Activated CD8-positive, alpha-beta memory T cell treated with anti-CD3 and anti-CD28 coated beads for 4 hours (primary cell): Measurements from ENCODE around the gene CDKN2AIP.
"Not testable (repeated sequence)": the region's sequence is repeated elsewhere in the genome, so short reads cannot be mapped to it uniquely, and the experiment has no call there.

Experiments
- DNase-seq, 2 donors: peaks; one replicate each; pipeline ENCODE4 v3.0.0-alpha.2; 2020; ENCODE audit warnings: low read depth in 2 of 2

CDKN2AIP gene

DNA sequence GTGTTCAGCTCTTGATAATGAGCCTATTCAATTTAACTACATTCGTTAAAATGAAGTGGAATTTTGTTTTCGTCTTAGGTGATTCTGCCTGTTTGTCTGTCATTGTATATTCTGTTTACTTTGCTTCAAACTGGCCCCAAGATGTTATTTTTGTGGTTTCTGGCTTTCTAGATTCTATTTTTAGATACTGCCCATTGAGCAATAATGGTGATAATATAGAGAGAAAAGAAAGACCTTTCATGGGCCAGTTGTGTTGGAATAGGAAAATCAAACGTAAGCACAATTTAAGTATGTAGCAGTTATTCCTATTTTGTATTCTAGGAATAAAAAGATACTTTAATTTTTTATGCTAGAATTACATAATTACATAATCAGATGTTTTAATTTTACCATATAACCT, 4.0 kb downstream of the CDKN2AIP start:
- DNase-seq = no peak

DNA sequence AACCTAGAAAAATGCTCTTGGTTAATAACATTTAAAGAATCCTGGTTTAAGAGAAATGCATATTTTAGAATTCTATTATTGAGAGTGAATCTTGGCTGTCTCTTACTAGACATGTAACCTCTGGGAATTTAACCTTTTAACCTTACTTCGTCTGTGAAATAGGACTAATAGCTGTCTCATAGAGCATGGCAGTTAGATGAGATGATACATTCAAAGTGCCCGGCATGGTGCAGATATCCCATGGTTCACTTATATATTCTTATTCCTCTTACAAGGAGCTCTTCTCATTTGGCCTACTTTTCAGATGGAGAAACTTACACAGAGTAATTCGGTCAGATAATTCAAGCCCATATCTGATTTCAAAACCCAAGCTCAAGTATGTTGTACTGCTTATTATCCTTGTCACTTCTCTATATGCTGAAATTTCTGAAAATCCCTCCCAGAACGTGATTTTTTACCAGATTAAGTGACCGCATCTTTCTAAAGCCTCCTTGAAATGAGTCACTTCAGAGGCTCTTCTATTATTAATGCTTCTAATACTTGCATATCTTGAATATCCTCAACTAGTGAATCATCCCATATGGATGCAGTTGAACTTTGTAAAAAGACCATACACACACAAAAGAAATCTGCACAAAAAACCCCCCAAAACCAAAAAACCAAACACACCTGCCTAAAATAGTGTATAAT, 4.9 kb downstream of the CDKN2AIP start:
- DNase-seq = no peak

DNA sequence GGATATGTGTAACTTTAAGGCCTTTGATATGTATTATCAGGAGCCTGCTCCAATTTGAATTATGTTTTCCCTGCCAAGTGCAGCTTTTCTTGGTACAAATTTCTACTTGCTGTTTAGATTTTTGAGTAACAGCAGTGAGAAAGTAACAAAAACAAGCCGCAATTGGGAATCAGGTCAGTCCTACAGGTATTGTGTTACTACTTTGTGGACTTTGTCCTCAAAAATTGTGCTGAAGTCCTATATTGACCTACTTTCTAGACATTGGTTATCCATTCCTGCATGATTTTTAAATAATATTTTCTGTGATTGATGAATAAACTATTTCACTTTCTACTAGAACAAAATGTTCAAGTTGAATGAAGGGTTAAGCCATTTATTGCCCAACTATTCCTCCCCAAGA, 5.7 kb downstream of the CDKN2AIP start:
- no peak for DNase-seq

DNA sequence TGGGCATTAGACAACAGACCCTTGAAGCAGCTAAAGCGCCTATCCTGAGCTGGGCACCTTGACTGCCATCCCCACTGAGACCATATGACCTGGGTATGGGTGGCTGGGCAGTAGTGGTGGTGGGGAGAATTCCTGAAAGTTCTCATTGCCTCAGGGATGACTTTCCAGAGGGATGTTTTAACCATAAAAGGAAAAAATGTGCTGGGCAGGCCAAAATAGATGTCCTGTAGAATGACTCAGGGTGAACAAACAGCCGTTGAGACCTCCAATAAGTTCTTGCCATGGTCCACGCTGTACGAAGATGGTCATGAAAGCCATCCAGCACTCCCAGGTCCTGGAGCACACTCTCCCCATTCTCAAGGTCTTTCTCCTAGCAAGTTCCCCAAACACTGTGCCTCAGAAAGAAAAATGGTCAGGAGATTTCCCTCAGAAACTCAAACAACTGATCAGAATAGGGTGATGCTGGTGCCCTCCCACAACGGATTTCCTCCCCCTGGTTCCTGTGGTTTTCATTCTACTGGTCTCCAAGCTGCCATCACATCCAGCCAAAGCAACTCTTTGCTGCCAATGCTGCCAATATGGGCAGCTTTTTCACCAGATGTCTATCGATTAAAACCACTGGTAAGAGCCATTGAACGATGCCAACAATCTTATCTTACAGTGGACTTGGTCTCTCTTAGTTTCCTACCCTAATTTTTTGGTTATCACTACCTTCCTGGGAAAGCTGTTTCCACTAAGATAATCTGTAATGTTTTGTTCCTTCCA, 11.2 kb downstream of the CDKN2AIP start:
- DNase-seq = no peak

DNA sequence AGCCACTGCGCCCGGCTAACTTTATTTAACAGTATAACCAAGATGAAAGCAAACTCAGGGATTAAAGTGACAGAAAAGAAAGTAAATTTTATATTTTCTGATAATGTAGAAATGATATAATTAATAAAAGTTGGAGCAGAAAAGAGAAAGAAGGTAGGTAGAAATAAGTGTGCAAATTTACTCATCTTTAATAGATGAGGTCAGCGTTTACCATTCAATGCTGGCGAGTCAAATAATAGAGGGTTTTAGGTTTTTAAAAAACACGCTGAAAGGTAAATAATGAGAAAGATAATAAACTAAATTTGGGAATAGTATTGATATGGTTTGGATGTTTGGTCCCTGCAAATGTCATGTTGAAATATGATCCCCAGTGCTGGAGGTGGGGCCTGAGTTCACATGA, 13.6 kb downstream of the CDKN2AIP start:
- no peak for DNase-seq

DNA sequence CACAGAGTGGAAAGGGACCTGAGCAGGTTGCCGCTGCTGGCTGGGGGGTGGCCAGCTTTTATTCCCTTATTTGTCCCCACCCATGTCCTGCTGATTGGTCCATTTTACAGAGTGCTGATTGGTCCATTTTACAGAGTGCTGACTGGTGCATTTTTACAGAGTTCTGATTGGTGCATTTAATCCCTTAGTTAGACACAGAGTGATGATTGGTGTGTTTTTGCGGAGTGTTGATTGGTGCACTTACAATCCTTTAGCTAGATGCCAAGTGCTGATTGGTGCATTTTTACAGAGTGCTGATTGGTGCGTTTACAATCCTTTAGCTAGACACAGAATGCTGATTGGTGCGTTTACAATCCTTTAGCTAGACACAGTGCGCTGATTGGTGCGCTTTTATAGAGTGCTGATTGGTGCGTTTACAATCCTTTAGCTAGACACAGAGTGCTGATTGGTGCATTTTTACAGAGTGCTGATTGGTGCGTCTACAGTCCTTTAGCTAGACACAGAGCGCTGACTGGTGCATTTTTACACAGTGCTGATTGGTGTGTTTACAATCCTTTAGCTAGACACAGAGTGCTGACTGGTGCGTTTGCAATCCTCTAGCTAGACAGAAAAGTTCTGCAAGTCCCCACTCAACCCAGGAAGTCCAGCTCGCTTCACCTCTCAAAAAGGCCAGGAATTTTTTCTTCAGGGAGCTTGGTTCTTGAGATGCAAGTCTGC, 19.6 kb downstream of the CDKN2AIP start:
- not testable (repeated sequence) for DNase-seq

DNA sequence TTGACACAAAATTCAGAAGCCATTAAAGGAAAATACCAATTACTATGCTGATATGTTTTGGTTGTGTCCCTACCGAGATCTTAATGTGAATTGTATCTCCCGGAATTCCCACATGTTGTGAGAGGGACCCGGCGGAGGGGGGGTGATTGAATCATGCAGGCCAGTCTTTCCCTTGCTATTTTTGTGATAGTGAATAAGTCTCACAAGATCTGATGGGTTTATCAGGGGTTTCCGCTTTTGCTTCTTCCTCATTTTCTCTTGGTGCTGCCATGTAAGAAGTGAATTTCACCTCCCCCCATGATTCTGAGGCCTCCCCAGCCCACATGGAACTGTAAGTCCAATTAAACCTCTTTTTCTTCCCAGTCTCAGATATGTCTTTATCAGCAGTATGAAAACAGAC, 21.4 kb downstream of the CDKN2AIP start:
- DNase-seq = not testable (repeated sequence)

DNA sequence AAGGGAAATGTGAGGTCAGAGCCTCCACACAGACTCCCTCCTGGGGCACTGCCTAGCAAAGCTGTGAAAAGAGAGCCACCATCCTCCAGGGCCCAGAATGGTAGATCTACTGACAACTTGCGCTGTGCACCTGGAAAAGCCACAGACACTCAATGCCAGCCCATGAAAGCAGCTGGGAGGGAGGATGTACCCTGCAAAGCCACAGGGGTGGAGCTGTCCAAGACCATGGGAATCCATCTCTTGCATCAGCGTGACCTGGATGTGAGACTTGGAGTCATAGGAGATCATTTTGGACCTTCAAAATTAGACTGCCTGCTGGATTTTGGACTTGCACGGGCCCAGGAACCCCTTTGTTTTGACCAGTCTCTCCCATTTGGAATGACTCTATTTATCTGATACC, 22.8 kb downstream of the CDKN2AIP start:
- DNase-seq = no peak

DNA sequence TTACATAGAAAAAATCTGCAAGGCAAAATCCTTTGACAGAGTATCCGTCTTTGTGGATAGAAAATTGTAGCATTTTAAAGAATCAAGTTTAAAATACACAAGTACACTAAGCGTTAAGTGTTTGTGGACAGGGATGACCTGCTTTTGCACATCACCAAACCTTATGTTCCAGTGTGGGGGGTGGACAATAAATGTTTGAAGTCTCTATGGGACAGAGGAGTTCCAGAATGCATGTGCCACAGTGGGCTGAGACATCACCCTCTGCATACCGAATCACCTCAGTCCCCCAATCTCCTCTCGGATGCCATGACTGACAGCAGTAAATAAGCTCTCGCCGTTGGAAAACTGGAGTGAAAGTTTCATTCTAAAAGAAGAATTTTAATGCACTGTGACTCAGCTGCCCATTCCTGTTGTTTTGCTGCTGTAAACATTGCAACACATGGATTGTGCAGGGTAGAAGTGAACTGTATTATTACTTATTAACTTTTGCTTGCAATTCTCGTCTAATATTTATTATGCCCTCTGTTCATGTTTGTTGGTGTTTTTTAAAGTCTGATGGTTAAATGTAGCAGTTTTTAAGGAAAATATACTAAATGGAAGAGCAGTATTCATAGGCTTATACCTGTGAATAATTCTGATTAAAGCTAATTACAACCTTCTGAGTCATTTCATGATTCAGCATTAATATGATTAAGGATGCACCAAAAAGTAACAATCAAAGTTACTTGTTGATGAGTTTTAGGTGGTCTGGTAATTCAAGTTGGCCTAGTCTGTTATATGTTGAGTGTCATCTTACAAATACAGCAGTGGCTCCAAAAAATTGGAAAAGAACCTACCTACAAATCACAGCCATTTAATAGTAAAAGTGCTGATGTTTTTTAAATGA, 24.0 kb downstream of the CDKN2AIP start:
- no peak for DNase-seq

DNA sequence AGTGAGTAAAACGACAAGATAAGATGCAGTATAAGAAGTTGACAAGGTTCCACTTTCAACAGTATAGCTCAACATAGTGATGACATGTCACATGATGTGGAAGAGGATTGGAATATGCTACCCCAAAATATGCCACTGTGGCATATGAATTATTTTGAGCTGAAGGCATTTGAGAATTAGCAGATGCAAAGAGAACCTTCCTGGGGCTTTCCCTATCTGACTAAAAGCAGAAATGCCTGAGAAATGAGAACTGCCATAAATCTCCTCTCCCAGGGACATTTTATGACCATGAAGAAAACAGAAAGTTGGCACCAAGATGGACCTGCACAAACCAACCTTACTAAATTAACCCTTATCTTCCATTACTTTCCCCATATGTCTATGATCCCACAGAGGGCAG, 24.8 kb downstream of the CDKN2AIP start:
- DNase-seq = no peak

DNA sequence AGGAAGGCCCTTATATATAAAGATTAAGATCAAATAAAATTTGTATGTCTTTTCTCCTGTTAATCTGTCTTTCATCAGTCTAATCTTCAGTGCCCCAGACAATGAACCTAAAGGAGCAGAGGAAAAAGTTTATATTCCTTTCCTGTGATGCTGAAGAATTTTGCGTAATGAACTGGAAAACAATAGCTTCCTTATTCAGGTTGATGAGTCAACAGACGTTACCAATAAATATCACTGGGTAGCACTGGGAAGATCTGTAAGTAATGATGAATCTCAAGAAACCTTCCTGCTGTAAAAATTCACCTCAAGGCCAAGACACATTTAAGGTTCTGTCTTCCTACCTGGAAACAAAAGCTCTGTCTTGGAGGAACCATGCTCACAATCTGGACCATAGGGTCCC, 25.5 kb downstream of the CDKN2AIP start:
- DNase-seq = no peak

DNA sequence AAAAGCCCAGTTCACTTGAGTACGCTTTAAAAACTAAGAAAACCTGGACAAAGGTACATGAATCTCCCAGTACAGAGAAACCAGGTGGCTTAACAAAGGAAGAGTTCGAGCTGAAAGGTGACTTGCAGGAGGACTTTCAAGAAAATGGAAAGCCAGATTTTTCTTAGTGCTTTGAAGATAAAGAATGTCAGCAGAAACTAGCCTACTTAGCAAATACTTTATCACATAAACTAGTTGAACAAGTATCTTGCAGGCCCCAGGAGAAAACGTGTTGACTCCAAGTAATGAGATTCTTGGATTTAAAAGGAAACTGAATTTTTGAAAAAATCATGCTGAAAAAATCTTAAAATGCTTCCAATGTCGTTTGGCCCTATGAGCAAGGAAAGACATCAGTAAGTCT, 26.4 kb downstream of the CDKN2AIP start:
- no peak for DNase-seq

DNA sequence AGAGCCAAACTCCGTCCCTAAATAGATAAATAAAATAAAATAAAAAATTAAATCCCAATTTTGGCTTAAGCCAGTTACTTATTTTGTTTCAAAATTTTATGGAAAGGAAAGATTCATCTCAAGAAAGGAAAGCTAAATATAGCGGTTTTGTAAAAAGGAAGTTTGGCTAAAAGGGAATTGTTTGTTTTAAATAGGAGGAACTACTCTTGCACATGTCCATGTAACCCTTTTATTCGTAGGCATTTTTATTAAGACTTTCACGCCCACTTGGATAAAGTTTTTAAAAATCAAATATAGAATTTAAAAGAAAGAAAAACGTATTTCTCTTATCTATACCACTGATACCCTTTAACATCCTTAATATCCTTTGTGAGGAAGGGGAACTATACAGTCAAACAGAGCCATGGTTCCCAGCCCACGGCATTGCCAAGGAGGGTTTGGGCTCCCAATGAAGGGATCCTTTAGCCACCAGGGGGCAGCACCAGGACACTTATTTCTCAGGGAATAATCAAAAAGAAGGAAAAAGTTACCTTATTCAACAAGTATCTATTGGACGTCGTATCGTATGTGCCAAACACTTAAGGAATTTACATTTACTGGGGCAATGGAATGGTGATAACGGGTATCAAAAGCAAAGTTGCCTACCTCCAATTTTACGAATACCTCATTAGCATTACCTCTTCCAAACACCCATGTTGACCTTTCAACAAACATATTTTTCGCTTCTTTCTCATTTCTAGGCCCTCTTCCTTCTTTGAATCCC, 27.7 kb downstream of the CDKN2AIP start:
- DNase-seq = peak; percentile 61 to 65

DNA sequence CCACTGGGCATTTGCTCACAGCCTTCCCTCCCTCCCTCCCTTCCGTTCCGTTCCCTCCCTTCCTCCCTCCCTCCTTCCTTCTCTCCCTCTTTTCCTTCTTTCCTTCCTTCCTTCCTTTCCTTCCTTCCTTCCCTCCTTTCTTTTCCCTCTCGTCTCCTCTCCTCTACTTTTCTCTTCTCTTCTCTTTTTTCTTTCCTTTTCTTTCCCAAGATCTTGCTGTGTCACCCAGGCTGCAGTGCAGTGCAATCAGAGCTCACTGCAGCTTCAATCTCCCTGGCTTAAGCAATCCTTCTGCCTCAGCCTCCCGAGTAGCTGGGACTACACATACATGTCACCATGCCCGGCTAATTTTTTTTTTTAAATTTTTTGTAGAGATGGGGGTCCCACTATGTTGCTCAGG, 33.7 kb downstream of the CDKN2AIP start:
- DNase-seq = no peak

DNA sequence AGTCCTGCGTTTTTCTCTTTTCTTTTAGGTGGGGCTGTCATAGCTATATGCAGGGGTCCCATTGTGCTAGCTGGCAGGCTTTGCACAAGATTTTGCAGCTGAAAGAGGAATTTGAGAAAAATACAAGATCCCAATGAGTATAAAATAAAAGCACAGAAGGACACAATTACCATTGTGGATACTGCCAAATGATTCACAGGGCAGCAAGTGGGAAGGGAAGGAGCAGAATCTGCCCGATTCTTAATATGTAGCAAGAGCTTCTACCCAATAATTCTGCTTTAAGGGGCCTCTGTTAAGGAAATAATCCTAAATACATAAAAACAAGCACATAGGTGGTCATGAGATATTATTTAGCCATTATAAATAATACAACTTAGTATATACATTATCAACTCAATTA, 34.5 kb downstream of the CDKN2AIP start:
- no peak for DNase-seq

DNA sequence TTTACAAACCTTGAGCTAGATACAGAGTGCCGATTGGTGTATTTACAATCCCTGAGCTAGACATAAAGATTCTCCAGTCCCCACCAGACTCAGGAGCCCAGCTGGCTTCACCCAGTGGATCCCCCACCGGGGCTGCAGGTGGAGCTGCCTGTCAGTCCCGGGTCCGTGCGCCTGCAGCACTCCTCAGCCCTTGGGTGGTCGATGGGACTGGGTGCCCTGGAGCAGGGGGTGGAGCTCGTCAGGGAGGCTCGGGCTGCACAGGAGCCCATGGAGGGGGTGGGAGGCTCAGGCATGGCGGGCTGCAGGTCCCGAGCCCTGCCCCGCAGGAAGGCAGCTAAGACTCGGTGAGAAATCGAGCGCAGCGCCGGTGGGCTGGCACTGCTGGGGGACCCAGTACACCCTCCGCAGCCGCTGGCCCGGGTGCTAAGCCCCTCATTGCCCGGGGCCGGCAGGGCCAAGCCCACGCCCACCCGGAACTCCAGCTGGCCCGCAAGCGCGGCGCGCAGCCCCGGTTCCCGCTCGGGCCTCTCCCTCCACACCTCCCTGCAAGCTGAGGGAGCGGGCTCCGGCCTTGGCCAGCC, 38.2 kb downstream of the CDKN2AIP start:
- DNase-seq = not testable (repeated sequence)

DNA sequence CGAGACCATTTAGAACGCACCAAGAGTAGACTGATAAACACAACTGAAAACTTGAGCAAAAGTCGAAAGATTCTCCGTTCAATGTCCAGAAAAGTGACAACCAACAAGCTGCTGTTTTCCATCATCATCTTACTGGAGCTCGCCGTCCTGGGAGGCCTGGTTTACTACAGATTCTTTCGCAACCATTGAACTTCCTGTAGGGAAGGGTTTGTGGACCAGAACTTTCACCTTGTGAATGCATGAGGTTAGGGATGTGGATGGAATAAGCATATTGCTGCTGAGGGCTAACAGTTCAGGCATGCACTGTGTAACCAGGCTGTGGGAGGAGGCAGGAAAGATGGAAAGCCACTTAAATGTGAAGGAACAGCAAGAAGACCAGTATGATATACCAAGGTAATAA, 39.6 kb downstream of the CDKN2AIP start:
- no peak for DNase-seq

DNA sequence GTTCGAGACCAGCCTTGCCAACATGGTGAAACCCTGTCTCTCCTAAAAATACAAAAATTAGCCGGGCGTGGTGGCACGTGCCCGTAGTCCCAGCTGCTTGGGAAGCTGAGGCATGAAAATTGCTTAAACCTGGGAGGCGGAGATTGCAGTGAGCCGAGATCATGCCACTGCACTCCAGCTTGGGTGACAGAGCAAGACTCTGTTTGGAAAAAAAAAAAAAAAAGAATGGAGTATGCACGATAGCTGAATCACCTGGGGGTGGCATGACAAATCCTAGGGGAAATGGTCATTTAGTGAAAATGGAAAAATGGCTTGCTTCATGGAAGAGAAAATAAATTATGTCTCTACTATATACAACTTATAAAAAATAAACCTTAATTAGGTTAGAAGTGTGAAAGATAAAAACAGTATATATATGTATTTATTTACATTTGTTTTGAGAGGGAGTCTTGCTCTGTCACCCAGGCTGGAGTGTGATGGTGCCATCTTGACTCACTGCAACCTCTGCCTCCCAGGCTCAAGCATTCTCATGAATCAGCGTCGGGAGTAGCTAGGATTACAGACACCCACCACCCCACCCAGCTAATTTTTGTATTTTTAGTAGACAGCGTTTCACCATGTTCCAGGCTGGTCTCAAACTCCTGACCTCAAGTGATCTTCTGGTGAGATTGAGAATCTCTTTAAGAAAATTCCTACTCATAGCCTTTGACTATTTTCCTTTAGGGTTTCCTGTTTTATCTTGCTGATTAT, 41.1 kb downstream of the CDKN2AIP start:
- no peak for DNase-seq

DNA sequence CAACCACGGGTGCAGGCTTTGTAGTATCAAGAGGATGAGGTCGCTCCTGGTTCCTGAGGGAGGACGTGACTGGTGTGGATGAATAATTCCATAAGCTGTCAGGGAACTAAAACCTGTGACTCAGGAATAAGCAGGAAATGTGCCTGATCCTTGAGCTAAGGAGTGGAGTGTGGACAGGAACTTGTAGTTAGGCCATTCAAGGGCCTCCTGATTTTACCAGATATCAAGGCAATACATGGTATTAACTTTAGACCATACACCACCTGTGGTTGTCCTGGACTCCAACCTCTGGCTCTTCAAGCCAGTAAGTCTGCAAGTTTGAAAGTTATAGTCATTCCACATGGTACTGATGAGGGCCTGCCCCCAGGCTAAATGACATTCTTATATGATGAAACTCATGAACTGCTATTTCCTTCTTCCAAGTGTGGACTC, 48.4 kb downstream of the CDKN2AIP start:
- no peak for DNase-seq

DNA sequence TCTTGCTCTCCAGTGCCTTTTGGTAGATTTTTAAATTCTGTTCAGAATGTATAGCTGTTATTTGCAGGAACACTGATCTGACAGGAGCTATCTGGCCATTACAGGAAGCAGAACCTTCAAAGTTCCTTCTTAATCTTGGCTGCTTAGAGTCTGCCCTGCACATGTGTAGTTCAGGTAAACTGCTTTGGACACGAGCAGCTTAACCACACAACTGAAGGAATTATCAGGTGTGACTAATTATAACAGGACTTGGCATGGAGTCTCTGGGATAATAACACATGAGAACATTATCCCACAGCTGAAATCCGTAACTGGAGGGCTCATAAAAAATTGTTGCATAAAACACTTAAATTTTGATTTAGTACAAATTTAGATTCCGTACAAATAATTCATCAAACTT, 48.8 kb downstream of the CDKN2AIP start:
- no peak for DNase-seq
